GM12878 (cell line): ENCODE results near the gene NCKAP5. TPM values are rescaled to one million over a fixed set of nuclear protein-coding genes. Genes with fewer than 3 reads are reported as not detected.

Experiments
- ATAC-seq: fragments of 200-7000 bp; cut with Tn5 transposase; 3 replicates; pipeline ENCODE4 v1.9.1; 2020; ENCODE audit warnings: mild to moderate bottlenecking, moderate library complexity
- BruUV-seq: library from RNA; stranded (reverse); fragments of 400-500 nt; replicated peaks from 2 replicates; lab custom pipeline; 2021; lab: Mats Ljungman, UMichigan
- CTCF ChIA-PET: fragments of 300-600 bp; sonication (Branson Sonifier 250); formaldehyde crosslinking; extraction: SDS; loops from one replicate; lab custom pipeline; 2021; ENCODE audit warnings: inconsistent platforms; lab: Yijun Ruan, JAX
- POLR2A ChIA-PET: fragments of 350-600 bp; formaldehyde crosslinking; extraction: SDS; loops from one replicate; lab custom pipeline; 2021; ENCODE audit warnings: inconsistent platforms; lab: Charles Lee
- RAD21 ChIA-PET: fragments of 300-600 bp; sonication (Branson Sonifier 250); formaldehyde crosslinking; loops from one replicate; lab custom pipeline; 2023; ENCODE audit warnings: antibody characterized with exemption; ENCODE audit not compliant: unreplicated experiment; lab: Charles Lee
- SMC1A ChIA-PET: fragments of 300-600 bp; sonication (Branson Sonifier 250); formaldehyde crosslinking; loops from one replicate; lab custom pipeline; 2023; ENCODE audit not compliant: unreplicated experiment, uncharacterized antibody; lab: Charles Lee
- DNase-seq: peaks from one replicate; pipeline ENCODE4 v3.0.0-alpha.2; 2011; ENCODE audit warnings: low read depth, low spot score
- FAIRE-seq: peaks from 3 replicates; lab custom pipeline; 2011; peaks lifted over from hg19 to GRCh38; lab: Jason Lieb, UNC
- H2AFZ ChIP-seq: 2 replicates; pipeline ENCODE4 v1.6.0; 2011; ENCODE audit warnings: low read depth, low read length, control low read depth; ENCODE audit not compliant: control insufficient read depth
- H3K27ac ChIP-seq: 2 replicates; pipeline ENCODE4 v1.5.1; 2011; ENCODE audit warnings: control low read depth; ENCODE audit not compliant: control insufficient read depth, insufficient read depth
- H3K27me3 ChIP-seq, 2 experiments: replicated peaks in 1 of 2; 2 replicates each; pipeline versions ENCODE4 v1.6.0 to v1.6.1; 2011; ENCODE audit warnings: low read length in 1 of 2; ENCODE audit not compliant: control insufficient read depth in 2 of 2, insufficient read depth in 2 of 2
- H3K36me3 ChIP-seq, 2 experiments: 2 replicates each; pipeline ENCODE4 v1.5.1; 2011; ENCODE audit warnings: low read length in 1 of 2; ENCODE audit not compliant: control insufficient read depth in 2 of 2, insufficient read depth in 2 of 2
- H3K4me1 ChIP-seq: 2 replicates; pipeline ENCODE4 v1.6.1; 2011; ENCODE audit warnings: mild to moderate bottlenecking, low read length, moderate library complexity, mixed read lengths; ENCODE audit not compliant: control insufficient read depth, insufficient read depth
- H3K4me2 ChIP-seq: 2 replicates; pipeline ENCODE4 v1.6.0; 2011; ENCODE audit warnings: control low read depth; ENCODE audit not compliant: control insufficient read depth, insufficient read depth
- H3K4me3 ChIP-seq: fragments of 200-600 bp; sonication (generic); 2 replicates; pipeline ENCODE4 v1.5.1; 2016
- H3K79me2 ChIP-seq: 2 replicates; pipeline ENCODE4 v1.6.0; 2011; ENCODE audit warnings: low read length; ENCODE audit not compliant: control insufficient read depth, insufficient read depth
- H3K9ac ChIP-seq: 2 replicates; pipeline ENCODE4 v1.8.0; 2011; ENCODE audit warnings: low read length, control low read depth, mixed read lengths; ENCODE audit not compliant: control insufficient read depth, insufficient read depth
- H3K9me3 ChIP-seq: replicated peaks from 3 replicates; pipeline ENCODE4 v1.5.1; 2011; ENCODE audit warnings: mild to moderate bottlenecking, low read length; ENCODE audit not compliant: control insufficient read depth, insufficient read depth
- H4K20me1 ChIP-seq: 2 replicates; pipeline ENCODE4 v1.6.0; 2011; ENCODE audit not compliant: control insufficient read depth, insufficient read depth
- BCL3 ChIP-seq: IDR thresholded peaks from 2 replicates; pipeline ENCODE4 v1.6.1; 2011; ENCODE audit warnings: borderline replicate concordance, low read depth, mild to moderate bottlenecking, moderate library complexity, low read length; ENCODE audit not compliant: insufficient read depth, poor library complexity, severe bottlenecking
- CREB1 ChIP-seq: IDR thresholded peaks from 2 replicates; pipeline ENCODE4 v1.6.1; 2012; ENCODE audit warnings: low read depth, mild to moderate bottlenecking, inconsistent platforms
- FOXK2 ChIP-seq: fragments of 450-650 bp; IDR thresholded peaks from 2 replicates; pipeline ENCODE4 v1.6.1; 2017; ENCODE audit warnings: mild to moderate bottlenecking, moderate library complexity
- HCFC1 ChIP-seq: fragments of 150-350 bp; IDR thresholded peaks from 2 replicates; pipeline ENCODE4 v1.6.1; 2014; ENCODE audit warnings: low read length
- HDAC6 ChIP-seq: fragments of 200-600 bp; sonication (generic); IDR thresholded peaks from one replicate; pipeline ENCODE4 v1.8.0; 2017; ENCODE audit warnings: antibody characterized with exemption; ENCODE audit not compliant: unreplicated experiment
- HDGF ChIP-seq: fragments of 450-650 bp; IDR thresholded peaks from 2 replicates; pipeline ENCODE4 v1.6.1; 2016; ENCODE audit warnings: antibody characterized with exemption
- IRF4 ChIP-seq: IDR thresholded peaks from 2 replicates; pipeline ENCODE4 v1.6.1; 2011; ENCODE audit warnings: low read depth, low read length
- IRF5 ChIP-seq: fragments of 450-650 bp; IDR thresholded peaks from 2 replicates; pipeline ENCODE4 v1.6.1; 2017; ENCODE audit warnings: borderline replicate concordance
- KDM1A ChIP-seq: fragments of 200-600 bp; sonication (generic); IDR thresholded peaks from 2 replicates; pipeline ENCODE4 v1.6.1; 2016; ENCODE audit warnings: borderline replicate concordance
- MYB ChIP-seq: fragments of 150-350 bp; IDR thresholded peaks from 2 replicates; pipeline ENCODE4 v1.6.1; 2014; ENCODE audit warnings: mild to moderate bottlenecking, low read depth, low read length, borderline replicate concordance
- POLR2AphosphoS2 ChIP-seq: IDR thresholded peaks from 2 replicates; pipeline ENCODE4 v1.6.1; 2011; ENCODE audit warnings: low read depth, mild to moderate bottlenecking, low read length, improper control_type of control experiment, moderate library complexity
- RELA ChIP-seq: fragments of 450-650 bp; IDR thresholded peaks from 2 replicates; pipeline ENCODE4 v1.8.0; 2014; ENCODE audit warnings: borderline replicate concordance; ENCODE audit not compliant: partially characterized antibody
- SMAD1 ChIP-seq: fragments of 450-650 bp; IDR thresholded peaks from 2 replicates; pipeline ENCODE4 v1.6.1; 2018; ENCODE audit warnings: mild to moderate bottlenecking, low read depth; ENCODE audit not compliant: partially characterized antibody
- STAT1 ChIP-seq: fragments of 450-650 bp; conservative IDR thresholded peaks from 2 replicates; pipeline ENCODE4 v1.6.1; 2014; ENCODE audit warnings: antibody characterized with exemption, mild to moderate bottlenecking
- TARDBP ChIP-seq: IDR thresholded peaks from 2 replicates; pipeline ENCODE4 v1.6.1; 2016; ENCODE audit warnings: borderline replicate concordance
- USF1 ChIP-seq: IDR thresholded peaks from 2 replicates; pipeline ENCODE4 v1.6.1; 2011; ENCODE audit warnings: borderline replicate concordance, low read depth, mild to moderate bottlenecking, moderate library complexity, mixed read lengths, low read length; ENCODE audit not compliant: insufficient read depth; ENCODE audit errors: extremely low read length
- YBX1 ChIP-seq: fragments of 450-650 bp; IDR thresholded peaks from 2 replicates; pipeline ENCODE4 v1.6.1; 2016; ENCODE audit warnings: antibody characterized with exemption
- ZNF217 ChIP-seq: fragments of 450-650 bp; IDR thresholded peaks from 2 replicates; pipeline ENCODE4 v1.6.1; 2017; ENCODE audit warnings: antibody characterized with exemption, mild to moderate bottlenecking
- ZNF24 ChIP-seq: fragments of 450-650 bp; IDR thresholded peaks from 2 replicates; pipeline ENCODE4 v1.6.1; 2017; ENCODE audit warnings: antibody characterized with exemption, mild to moderate bottlenecking
- ZNF687 ChIP-seq: fragments of 450-650 bp; IDR thresholded peaks from 2 replicates; pipeline ENCODE4 v1.6.1; 2017; ENCODE audit warnings: mild to moderate bottlenecking, moderate library complexity
- WGBS: methylation state at CpG from one replicate; pipeline ENCODE4 v1.1.6; 2016; ENCODE audit warnings: low lambda C conversion rate; ENCODE audit not compliant: insufficient replicate concordance, insufficient coverage; ENCODE audit errors: missing lambda C conversion rate; 5-methylcytosine and 5-hydroxymethylcytosine counted together
- in situ Hi-C: fragments of 300-500 bp; cut with MboI; formaldehyde crosslinking; loops from 9 replicates; pipeline ENCODE4 v1.14.3; 2018; ENCODE audit warnings: mixed read lengths
- intact Hi-C: fragments of 100-400 bp; cut with micrococcal nuclease; formaldehyde crosslinking; loops from one replicate; pipeline ENCODE4 v1.14.2; 2022; ENCODE audit not compliant: unreplicated experiment
- polyA plus RNA-seq, 11 experiments: library from polyadenylated mRNA; depleted of rRNA in 4 of 11; unstranded in 6 of 11; stranded (reverse) in 5 of 11; fragments of >200 nt; fragmentation: Nextera tagmentation in 4 of 11; fragmentation: Illumina TruSeq in 1 of 11; extraction: Ambion mirVana in 4 of 11; extraction: Trizol in 1 of 11; gene quantifications; 1 replicate in 1 of 11; 2 replicates in 10 of 11; pipeline versions ENCODE4 v1.2.1 to v1.2.3, GENCODE V29; 2011 to 2016; ENCODE audit warnings: inconsistent platforms in 2 of 11, missing spikeins in 2 of 11, low read depth in 1 of 11
- total RNA-seq, 4 experiments: library from RNA; depleted of rRNA in 3 of 4; stranded (reverse); fragments of >200 nt in 3 of 4; fragmentation: Illumina TruSeq in 1 of 4; extraction: Trizol in 1 of 4; gene quantifications; 2 replicates each; pipeline versions ENCODE4 v1.2.1 to v1.2.3, GENCODE V29; 2013 to 2021

Gene NCKAP5
- total and polyA plus RNA-seq, 10 of the 15 experiments (the other 5 are each of a cell fraction or from before 2014, with no cell fraction given) = 0.06 to 0.44 (median 0.16) TPM

GRCh38 chr2:133241224-133241571 lies 327.1 kb downstream of the NCKAP5 start:
- intact Hi-C loops (no loop called here), in situ Hi-C loops (no loop called here)
- BruUV-seq = no TSS peak
- RAD21 ChIA-PET = no interaction called here
- Histone ChIP-seq H3K27ac (no peak overlapping the region), H2AFZ (no peak overlapping the region), H3K27me3 (no peaks in the 10 kb centered on the region), H3K4me3 (no peak overlapping the region), H3K9ac (no peak overlapping the region), H3K79me2 (no peaks in the 10 kb centered on the region), H3K4me1 (no peaks in the 10 kb centered on the region), H3K4me2 (no peak overlapping the region), H4K20me1 (no peaks in the 10 kb centered on the region), H3K36me3 (no peaks in the 10 kb centered on the region), H3K9me3 (no peaks in the 10 kb centered on the region)
- 10% methylated on average over 2 of the region's 2 CpGs for WGBS
- SMC1A ChIA-PET = interaction anchor here (1.0 kb wide), 1 partner anchor 180 kb away, joined by 4 read pairs; no protein-coding TSS in a partner anchor
- TF ChIP-seq ZNF24 = no peak
- no peak for TF ChIP-seq BCL3
- no peak for TF ChIP-seq KDM1A
- TF ChIP-seq RELA = no peak
- no peak for TF ChIP-seq POLR2AphosphoS2
- no peak for TF ChIP-seq ZNF687
- TF ChIP-seq IRF4 = no peak
- no peak for TF ChIP-seq YBX1
- TF ChIP-seq ZNF217 = no peak
- TF ChIP-seq IRF5 = no peak
- TF ChIP-seq USF1 = no peak
- TF ChIP-seq SMAD1 = no peak
- no peak for TF ChIP-seq HDAC6
- no peak for TF ChIP-seq HDGF
- no peak for TF ChIP-seq MYB
- TF ChIP-seq HCFC1 = no peak
- no peak for TF ChIP-seq CREB1
- TF ChIP-seq STAT1 = no peak
- no peak for TF ChIP-seq FOXK2
- TF ChIP-seq TARDBP = no peak
- no peak for FAIRE-seq
- POLR2A ChIA-PET = interaction anchor here (0.7 kb wide), 1 partner anchor 88 kb away, joined by 8 read pairs; no protein-coding TSS in a partner anchor
- no peak for DNase-seq
- CTCF ChIA-PET = interaction anchor here (0.7 to 1.0 kb wide), 2 partner anchors 20 to 320 kb away, joined by 3 read pairs; no protein-coding TSS in a partner anchor
- no peak for ATAC-seq
